Osteoblast (primary cell): ENCODE results near the gene MAGI1. TPM values are rescaled to one million over a fixed set of nuclear protein-coding genes. Genes with fewer than 3 reads are reported as not detected.

Experiments used
- DNase-seq: peaks from one replicate; pipeline ENCODE4 v3.0.0; 2011; ENCODE audit warnings: low spot score, mixed read lengths; ENCODE audit not compliant: insufficient read length; ENCODE audit errors: missing footprints
- H2AFZ ChIP-seq: 2 replicates; pipeline ENCODE4 v1.6.0; 2011; ENCODE audit warnings: mild to moderate bottlenecking, low read length
- H3K27ac ChIP-seq: 2 replicates; pipeline ENCODE4 v1.5.1; 2011; ENCODE audit warnings: mild to moderate bottlenecking, low read depth, low read length, moderate library complexity
- H3K27me3 ChIP-seq: 2 replicates; pipeline ENCODE4 v1.6.0; 2012; ENCODE audit warnings: mild to moderate bottlenecking, control low read depth, inconsistent platforms, low read length, moderate library complexity; ENCODE audit not compliant: insufficient read depth
- H3K36me3 ChIP-seq: 2 replicates; pipeline ENCODE4 v1.5.1; 2011; ENCODE audit warnings: mild to moderate bottlenecking, low read length, control low read depth, moderate library complexity; ENCODE audit not compliant: insufficient read depth
- H3K4me1 ChIP-seq: 2 replicates; pipeline ENCODE4 v1.5.1; 2011; ENCODE audit warnings: mild to moderate bottlenecking, low read length, control low read depth, moderate library complexity; ENCODE audit not compliant: insufficient read depth
- H3K4me2 ChIP-seq: 2 replicates; pipeline ENCODE4 v1.6.0; 2011; ENCODE audit warnings: mild to moderate bottlenecking, low read length; ENCODE audit not compliant: insufficient read depth
- H3K4me3 ChIP-seq: fragments of 200-600 bp; sonication (generic); 3 replicates; pipeline ENCODE4 v1.5.1; 2012; ENCODE audit warnings: mild to moderate bottlenecking, low read length, inconsistent platforms; ENCODE audit not compliant: insufficient read depth
- H3K79me2 ChIP-seq: 2 replicates; pipeline ENCODE4 v1.6.0; 2012; ENCODE audit warnings: mild to moderate bottlenecking, low read length, control low read depth, inconsistent platforms; ENCODE audit not compliant: insufficient read depth
- H3K9me3 ChIP-seq: 2 replicates; pipeline ENCODE4 v1.5.1; 2011; ENCODE audit warnings: low read depth, low read length, control low read depth
- H4K20me1 ChIP-seq: 2 replicates; pipeline ENCODE4 v1.6.0; 2012; ENCODE audit warnings: mild to moderate bottlenecking, low read length, control low read depth; ENCODE audit not compliant: insufficient read depth
- CTCF ChIP-seq: IDR thresholded peaks from 2 replicates; pipeline ENCODE4 v1.5.1; 2011; ENCODE audit warnings: mild to moderate bottlenecking, low read depth, low read length, moderate library complexity; ENCODE audit errors: extremely low read depth
- total RNA-seq: library from RNA; depleted of rRNA; stranded (reverse); fragments of >200 nt; gene quantifications from 2 replicates; pipeline ENCODE4 v1.2.3, GENCODE V29; 2012

MAGI1 gene
- total RNA-seq, 1 donor = 66.6 TPM

DNA sequence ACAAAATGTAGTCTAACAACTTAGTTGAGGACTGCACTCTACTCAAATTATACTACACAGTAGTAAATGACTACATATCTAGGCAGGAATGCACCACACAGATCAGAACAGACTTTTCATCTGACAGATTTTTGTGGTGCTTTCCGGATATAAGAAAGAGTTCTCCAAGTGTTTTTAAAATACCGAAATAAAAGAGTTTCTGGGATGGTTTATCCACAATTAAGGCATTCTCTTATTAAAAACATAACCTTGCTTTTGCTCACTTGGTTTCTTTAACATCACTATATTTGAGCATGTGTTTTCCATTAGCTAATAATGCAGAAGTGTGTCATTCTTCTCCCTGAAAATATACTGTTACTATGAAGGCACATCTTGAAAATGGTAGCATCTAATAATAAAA lies 132.9 kb downstream of the MAGI1 start:
- H3K36me3 ChIP-seq = no peaks in the 10 kb centered on the region
- peaks cover 13% of the 10 kb centered on the region for H3K4me1 ChIP-seq
- no peak overlapping the region for H2AFZ ChIP-seq
- H3K27me3 ChIP-seq = no peaks in the 10 kb centered on the region
- no peak overlapping the region for H3K27ac ChIP-seq
- peaks cover 73% of the 10 kb centered on the region for H3K79me2 ChIP-seq
- DNase-seq = no peak
- peaks cover 41% of the 10 kb centered on the region for H4K20me1 ChIP-seq
- no peak overlapping the region for H3K4me3 ChIP-seq
- no peak overlapping the region for H3K4me2 ChIP-seq
- TF ChIP-seq CTCF = no peak
- no peaks in the 10 kb centered on the region for H3K9me3 ChIP-seq

DNA sequence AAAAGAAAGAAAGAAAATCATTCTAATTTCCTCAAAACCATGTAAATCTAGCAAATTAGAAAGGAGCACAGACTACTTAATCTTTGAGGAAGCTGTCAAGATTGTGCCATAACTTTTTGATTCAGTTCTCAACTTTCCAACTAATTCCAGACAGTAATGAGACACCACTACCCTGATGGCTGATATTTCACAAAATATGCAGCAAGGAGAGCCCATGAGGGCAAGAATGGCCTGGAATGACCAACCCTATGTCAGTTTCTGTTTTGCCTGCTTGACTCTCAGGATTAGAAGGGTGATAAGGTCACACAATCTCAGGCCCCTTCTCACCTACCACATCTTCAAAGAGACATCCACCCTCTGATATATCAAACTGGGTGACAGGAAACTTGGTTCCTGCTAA lies 134.7 kb downstream of the MAGI1 start:
- DNase-seq = no peak
- no peak for TF ChIP-seq CTCF
- Histone ChIP-seq H3K27ac (no peak overlapping the region), H3K4me1 (peaks cover 13% of the 10 kb centered on the region), H3K36me3 (no peaks in the 10 kb centered on the region), H3K9me3 (no peaks in the 10 kb centered on the region), H4K20me1 (peaks cover 42% of the 10 kb centered on the region), H2AFZ (no peak overlapping the region), H3K4me2 (no peak overlapping the region), H3K79me2 (peaks cover 76% of the 10 kb centered on the region), H3K4me3 (no peak overlapping the region), H3K27me3 (no peaks in the 10 kb centered on the region)

GRCh38 chr3:65902304-65902793 lies 136.4 kb downstream of the MAGI1 start:
- no peak overlapping the region for H3K4me2 ChIP-seq

GRCh38 chr3:65901226-65901625 lies 137.5 kb downstream of the MAGI1 start:
- DNase-seq = no peak
- Histone ChIP-seq H3K4me2 (peak overlapping the region; percentile 7), H3K4me3 (no peak overlapping the region), H2AFZ (no peak overlapping the region), H3K79me2 (peaks cover 80% of the 10 kb centered on the region), H3K4me1 (peaks cover 11% of the 10 kb centered on the region), H3K36me3 (no peaks in the 10 kb centered on the region), H3K9me3 (no peaks in the 10 kb centered on the region), H3K27me3 (no peaks in the 10 kb centered on the region), H3K27ac (no peak overlapping the region), H4K20me1 (peaks cover 40% of the 10 kb centered on the region)
- TF ChIP-seq CTCF = no peak

More at GRCh38 chr3:65902304-65902793, 136.4 kb downstream of the MAGI1 start:
- H3K27me3 ChIP-seq = no peaks in the 10 kb centered on the region
- no peaks in the 10 kb centered on the region for H3K36me3 ChIP-seq
- H3K27ac ChIP-seq = no peak overlapping the region
- no peak overlapping the region for H3K4me3 ChIP-seq
- no peak for TF ChIP-seq CTCF
- H2AFZ ChIP-seq = no peak overlapping the region
- H3K79me2 ChIP-seq = peaks cover 74% of the 10 kb centered on the region
- H3K9me3 ChIP-seq = no peaks in the 10 kb centered on the region
- no peak for DNase-seq
- H4K20me1 ChIP-seq = peaks cover 42% of the 10 kb centered on the region
- H3K4me1 ChIP-seq = peaks cover 13% of the 10 kb centered on the region
